Measurements from ENCODE around the gene PNCK.
"Not testable (repeated sequence)": the region's sequence is repeated elsewhere in the genome, so short reads cannot be mapped to it uniquely, and the experiment has no call there.

Gene PNCK

DNA sequence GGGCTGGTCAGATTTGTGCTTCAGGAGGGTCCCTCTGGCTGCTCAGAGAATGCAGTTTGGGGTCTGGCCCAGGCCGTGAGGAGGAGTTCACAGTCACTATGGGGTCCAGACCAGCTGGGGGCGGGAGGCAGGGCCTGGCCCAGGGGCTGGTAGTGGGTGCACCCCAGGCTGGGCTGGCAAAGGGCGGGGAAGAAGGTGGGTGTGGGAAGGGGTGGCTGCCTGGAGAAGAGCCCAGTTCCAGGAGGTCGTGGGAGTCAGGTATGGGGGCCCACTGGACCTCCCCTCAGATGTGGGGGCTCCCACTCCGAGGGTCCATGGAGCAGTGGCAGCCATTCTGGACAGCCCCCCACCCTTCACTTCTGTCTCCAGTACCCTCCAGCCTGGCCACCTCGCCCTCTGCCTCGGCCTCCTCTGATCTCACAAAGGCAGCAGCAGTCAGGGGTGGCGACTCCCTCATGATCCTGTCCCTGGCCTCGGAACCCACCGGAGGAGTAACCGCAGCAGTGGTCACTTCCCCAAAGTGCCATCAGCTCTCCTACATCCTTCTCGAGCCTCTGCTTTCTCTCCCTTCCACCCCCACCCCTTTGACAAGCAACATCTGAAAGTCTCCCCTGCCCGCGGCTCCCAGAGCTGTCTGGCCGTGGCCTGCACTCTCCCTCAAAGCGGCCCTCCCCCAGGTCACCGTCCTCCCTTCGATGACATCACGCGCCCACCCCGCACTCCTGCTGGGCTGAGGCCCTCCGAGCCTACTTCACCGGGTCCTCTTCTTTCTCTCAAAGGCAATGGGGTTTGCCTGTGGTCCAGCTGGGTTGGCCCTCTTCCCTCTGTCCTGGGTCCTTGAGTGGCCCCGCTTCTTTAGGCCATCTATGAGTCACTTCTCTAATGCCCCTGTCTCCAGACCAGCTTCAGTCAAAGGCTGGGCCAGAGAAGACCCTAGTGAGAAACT lies 12.4 kb upstream of the PNCK start:
- no peak for DNase-seq

DNA sequence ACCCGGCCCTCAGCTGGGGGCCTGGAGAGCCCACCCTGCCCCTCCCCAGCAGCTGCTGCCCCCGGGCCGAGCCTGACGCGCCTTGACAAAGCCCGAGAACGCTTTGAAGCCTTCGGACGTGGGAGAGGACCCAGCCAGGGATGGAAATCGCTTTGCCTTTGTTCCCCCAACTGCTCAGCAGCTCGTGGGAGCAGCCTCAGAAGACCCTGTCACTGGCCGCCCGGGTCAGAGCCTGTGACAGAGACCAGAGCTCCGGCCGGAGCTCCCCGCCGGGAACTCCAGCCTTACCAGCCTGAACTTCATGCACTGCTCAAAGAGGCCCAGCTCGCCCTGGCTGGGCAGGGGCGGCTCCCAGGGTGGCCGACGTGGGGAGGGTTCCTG lies 11.5 kb upstream of the PNCK start:
- DNase-seq: no peak

DNA sequence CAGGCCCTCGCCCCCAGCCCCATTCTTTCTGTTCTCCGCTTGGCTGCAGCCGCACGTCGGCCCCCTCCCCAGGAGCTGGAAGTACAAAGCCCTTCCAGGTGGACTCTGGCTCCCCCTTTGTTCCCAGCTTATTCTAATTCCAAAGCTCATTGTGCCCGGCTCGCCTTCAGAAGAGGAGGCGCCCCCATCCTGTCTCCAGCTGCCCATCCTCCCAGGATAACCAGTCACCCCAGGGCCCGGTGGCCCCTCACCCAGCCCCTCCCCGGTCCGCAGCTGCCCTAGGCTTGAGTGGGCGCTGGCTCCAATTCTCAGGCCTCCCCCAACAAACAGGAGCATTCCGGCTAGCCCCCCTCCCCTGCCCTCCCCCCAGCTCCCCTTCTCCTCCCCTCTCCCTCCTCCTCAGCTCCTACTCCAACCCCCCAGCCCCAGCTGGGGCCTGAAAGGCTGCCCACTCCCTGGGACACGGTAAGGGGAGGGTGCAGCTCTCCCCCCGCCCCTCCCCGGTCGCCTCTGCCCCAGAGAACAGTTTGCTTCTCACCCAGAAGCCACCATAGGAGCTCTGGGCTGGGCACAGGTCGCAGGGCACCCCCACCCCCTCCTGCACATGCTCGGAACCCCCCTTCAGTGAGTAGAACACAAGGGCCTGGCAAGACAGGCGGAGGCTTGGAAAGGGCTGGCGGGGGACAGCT lies 11.0 kb upstream of the PNCK start:
- DNase-seq: no peak

DNA sequence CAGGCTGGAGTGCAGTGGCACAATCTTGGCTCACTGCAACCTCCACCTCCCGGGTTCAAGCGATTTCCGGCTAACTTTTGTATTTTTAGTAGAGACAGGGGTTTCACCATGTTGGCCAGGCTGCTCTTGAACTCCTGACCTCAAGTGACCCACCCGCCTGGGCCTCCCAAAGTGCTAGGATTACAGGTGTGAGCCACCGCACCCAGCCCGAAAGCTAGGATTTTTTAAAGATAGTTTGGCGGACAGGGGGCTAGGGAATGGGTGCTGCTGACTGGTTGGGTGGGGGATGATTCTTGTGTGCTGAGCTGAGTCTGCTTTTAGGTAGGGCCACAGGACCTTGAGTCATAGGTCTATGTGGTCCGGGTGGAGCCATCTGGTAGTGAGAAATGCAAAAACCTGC lies 9.9 kb upstream of the PNCK start:
- DNase-seq: not testable (repeated sequence)

DNA sequence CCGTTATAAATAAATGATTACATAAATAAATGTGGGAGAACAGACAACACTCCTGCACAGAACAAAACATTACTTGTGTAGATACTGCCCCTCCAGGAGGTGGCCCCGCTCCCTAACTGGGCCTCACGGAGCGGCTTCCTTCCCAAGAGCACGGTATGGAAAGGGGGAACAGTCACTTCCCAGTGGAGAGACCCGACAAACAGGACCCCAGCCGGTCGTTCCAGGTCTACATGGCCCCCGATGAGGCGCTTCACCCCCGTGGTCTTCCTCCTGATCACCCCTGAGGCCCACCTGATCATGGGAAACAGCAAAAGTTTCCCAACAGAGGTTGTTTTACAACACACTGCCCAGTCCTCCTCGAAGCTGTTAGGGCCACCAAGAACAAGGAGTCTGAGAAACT lies 7.6 kb upstream of the PNCK start:
- no peak for DNase-seq

DNA sequence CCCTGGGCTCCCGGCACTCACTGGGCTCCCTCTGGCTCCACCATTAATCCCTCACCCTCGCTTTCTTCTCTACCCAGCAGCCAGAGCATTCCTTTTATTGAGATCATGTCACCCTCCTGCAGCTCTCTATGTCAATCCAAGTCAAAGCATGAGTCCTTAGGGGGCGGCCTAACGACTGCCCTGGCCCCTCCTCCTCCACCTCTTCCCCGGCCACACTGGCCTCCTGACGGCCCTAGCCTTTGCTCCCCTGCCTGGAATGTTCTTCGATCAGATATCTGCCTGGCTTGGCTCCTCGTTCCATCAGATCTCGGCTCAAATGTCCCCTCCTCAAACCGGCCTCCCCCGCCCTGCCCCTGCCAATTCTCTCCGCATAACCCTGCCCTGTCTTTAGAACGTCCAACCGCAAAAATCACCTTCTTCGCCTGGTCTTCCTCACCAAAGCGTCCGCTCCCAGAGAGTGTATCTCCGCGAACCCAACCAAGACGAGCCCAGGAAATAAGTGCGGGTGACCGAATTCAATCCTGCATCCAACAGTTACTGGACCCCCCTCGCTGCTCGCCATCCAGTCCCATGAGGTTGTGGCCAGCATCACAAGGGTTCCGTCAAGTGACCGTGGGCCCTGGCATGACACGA lies 722 bp upstream of the PNCK start:
- no peak for DNase-seq

DNA sequence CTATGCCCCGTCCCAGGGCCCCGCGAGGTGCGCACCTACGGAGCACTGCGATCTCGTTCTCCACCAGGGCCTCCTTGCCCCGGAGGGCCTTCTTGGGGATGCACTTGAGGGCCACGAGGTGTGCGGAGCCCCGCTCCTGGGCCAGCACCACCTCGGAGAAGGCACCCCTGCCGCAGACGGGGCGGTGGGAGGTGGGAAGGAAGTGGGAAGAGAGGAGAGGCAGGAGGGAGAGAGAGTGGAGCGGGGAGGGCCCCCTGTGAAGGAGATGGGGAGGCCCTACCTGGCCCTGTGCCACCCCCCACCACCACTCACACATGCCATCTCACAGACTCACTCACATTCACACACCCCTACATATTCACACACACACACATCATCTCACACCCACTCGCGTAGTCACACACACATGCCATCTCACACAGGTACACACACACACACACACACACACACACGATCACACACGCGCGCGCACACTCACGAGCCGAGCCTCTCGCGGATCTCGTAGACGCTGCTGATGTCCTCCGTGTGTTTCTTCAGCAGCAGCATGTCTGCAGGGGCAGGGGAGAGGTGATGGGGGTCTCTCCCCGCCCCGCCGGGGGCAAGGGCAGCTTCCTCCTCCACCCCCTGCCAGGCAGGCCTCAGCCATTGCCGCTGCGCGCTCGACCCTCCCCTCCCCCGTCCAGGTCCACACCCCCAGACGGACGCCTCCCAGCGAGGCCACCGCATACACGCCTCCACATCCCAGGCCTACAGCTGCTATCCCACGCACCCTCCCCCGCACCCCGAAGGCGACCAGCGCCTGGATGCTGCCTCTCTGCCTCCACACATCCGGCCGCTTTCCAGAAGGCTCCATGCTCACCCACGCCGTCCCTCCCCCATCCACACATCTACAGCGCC lies 834 bp downstream of the PNCK start:
- no peak for DNase-seq

DNA sequence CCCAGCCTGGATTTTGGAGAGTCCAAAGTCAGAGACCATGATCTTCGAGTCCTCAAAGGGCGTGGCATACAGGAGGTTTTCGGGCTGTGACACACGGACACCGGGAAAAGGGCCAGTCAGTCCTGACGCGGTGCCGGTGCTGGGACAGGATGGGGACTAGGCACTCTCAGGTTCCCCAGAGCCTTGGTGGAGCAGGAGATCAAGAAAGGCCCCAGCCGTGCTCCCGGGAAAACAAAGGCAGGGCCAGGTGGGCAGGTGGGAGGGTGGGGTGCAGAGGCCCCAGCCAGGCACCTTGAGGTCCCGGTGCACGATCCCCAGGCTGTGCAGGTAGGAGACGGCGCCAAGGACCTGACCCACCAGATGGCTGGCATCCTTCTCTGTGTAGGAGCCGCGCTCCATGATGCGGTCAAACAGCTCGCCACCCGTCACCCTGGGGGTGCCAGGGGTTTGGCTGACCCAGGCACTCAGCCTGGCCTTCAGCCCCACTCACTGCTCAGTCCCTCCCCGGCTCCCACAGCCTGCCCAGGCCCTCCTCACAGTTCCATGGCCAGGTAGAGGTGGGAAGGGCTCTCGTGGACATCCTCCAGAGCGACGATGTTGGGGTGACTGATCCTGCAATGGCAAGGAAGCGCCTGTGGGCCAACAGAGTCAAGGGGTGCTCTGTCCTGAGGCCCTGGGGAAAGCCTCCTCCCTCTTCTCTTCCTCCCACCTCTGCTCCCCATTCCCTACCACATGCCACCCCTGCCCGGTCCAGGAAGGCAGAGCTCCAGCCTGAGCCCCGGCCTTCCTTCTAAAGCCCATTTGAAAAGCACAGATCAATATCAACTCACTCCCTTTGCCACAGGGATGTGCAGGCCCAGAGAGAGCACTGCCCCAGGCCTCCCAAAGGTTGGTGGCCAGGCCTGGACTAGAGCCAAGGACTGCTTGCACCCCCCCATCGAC lies 1.8 kb downstream of the PNCK start:
- no peak for DNase-seq

DNA sequence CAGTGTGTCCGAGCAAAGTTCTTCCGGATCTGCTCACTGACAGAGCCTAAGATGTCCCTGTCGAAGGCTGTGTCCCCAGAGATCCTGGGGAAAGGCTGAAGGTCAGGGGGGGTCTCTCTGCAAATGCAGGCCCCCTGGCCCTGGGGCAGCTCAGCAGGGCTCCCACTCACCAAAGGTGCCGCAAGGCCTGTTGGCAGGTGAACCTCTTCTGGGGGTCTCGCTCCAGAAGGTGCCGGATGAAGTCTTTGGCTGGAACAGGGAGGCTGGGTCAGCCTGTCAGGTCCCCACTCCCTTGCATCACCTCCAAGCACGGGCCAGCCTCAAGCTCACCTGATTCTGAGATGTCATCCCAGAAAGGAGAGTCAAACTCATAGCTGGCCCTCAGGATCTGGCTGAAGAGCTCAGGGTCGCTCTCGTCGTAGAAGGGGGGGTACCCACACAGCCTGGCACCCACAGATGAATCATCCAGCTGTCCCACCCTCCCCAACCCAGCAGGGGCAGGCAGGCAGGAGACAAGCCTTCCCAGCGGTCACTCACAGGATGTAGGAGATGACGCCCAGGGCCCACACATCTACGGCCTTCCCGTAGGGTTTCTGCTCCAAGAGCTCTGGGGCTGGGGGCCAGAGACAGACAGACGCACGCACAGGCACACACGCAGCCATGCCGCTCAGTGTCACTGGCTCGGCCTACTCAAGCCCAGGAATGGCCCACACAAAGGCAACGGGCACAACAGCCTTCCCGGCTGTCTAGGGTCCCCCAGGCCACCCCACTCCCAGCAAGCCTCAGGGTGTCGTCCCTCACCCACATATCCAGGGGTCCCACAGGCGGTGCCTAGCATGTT lies 2.6 kb downstream of the PNCK start:
- no peak for DNase-seq

DNA sequence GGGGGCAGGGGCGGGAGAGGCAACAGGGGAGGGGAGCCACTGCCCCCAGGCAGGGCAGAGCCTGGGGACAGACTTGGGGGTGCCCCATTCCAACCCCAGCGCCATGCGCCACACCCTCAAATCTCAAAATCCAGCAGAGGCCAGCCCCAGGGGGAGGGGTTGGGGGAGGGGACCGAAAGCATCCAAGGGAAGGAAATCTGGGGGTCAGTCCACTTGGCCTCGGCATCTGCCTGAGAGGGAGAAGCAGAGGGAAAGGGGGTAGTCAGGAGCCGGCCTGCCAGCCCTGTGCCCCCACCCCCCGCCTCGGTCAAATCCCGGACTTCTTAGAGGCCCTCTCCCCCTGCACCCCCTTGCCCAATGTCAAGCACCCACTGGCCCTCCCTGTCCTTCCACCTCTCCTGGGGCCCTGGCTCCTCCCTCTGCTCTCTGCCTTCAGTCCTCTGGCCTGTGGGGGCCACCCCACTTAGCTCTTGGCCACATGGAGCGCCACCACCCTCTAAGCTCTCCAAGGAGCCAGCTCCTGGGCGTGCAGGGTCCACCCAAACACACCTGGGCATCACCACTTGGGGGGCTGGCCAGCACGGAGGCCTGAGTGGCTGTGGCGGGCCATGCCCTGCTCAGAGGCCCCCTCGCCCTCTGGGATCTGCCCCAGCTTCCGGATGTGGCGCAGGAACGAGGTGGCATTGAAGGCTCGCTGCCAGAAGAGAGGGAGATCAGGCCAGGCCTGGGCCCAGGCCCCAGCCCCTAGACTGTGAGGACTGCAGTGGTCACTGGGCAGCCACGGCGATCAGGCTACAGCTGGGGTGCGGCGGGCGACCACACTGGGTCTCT lies 3.5 kb downstream of the PNCK start:
- DNase-seq: no peak

DNA sequence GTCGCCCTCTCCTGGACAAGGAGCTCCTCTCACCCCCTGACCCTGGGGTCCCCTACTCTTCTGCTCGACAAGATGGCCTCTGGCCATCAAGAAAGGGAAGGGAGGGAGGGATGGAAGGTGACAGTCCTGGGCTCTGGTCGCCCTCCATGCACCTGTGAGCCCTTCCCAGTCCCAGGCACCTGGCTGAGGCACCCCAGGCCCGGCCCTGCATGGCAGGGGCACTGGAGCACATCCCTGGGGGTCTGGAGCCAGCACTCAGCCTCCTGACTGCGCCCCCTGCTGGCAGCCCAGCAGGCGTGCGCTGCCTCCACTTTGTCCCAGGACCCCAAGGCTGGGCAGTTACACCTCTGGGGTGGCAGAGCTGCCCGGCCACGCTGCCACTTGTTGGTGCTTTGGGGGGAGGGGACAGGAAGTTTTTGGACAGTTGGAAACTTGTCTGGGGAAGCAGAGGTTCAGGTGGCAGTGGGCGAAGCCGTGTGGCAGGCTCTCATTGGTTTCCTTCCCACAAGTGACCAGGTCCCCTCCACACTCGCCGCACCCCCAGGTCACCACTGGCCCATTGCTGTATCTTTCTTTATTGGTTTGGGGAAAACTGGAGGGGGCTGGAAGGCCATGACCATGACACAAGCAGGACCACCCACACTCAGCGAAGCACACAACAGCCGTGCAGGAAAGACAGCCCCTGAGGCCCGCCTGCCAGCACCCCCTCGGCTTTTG lies 4.3 kb downstream of the PNCK start:
- no peak for DNase-seq

DNA sequence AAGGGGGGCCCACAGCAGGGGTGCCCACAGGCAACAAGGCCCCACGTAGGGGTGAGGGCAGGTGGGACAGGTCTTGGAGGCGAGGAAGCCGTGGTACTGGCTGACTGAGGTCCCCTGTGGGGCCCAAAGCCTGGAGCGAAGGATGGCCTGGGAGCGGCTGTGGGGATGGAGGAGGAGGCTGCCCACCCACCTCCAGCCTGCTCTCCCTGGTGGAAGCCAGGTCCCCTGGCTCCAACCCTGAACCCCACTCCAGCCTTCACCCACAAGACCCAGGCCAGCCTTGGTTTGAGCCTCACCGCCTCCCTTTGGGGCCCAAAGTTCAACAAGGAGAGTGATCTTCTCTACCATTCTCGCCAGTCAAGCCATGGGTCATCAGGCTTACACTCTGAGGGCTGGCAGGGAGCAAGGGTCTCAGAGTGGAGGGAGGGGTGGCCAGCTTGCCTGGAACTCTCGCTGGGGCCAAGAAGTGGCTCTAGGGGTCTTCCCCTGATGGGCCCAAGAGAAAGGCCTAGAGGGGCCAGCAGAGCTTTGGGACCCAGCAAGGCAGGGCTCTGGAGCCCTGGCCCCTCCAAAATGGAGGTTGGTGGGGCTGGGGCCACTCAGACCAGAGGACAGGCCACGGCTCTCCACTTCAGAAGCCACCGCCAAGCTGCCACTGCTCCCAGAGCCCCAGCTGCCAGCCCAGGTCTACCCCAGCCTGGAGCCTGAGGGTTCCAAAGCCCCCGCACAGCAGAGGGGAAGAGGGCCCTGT lies 5.0 kb downstream of the PNCK start:
- DNase-seq: no peak

DNA sequence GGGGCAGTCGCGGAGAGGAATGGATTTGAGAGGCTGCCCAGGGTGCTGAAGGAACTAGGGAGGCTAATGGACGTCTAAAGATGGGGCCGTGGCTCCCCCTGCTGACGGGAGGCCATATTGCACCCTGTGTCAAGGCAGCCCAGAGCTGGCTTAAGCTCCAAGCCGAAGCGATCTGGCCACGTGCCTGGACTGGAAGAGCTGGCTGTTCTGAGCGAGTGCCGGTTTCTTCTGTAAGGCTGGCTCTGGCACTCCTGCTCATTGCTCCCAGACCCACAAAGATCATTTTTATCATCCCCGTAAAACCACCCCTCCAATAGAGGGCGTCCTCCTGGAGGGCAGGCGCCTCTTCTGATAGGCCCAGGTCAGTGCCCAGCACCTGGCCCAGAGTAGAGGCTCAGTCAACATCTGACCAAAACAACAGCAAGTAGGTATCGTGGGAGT lies 5.6 kb downstream of the PNCK start:
- peak; percentile 54 for DNase-seq

DNA sequence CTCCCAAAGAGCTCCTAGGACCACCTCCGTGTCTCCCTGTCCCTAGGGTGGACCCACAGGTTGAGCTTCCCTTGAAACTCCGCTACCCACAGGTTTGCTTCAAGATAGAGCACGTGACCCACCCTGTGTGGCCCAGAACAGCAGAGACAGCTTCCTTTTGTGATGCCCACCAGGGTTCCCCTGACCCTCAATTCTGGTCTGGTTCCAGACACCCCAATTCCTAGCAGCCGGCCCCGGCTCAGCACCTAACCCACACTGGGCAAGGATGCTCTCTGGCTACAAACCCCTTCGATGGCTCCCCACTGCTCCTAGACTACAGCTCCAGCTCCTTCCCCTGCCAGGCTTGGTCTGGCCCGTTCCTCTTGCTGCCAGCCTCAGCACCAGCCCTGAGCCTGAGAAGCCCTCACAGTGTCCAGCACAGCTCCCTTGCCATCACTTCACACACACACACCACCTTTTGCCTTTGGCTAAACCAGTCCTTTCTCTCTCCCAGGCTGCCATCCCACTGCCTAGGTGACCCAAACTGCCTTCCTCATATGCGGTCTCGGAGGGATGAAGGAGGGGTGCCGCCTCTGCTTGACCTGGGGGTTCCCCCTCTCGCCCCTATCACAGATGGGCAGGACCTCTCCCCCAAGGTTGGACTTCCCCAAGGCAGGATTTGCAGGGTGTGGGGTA lies 6.2 kb downstream of the PNCK start:
- no peak for DNase-seq

DNA sequence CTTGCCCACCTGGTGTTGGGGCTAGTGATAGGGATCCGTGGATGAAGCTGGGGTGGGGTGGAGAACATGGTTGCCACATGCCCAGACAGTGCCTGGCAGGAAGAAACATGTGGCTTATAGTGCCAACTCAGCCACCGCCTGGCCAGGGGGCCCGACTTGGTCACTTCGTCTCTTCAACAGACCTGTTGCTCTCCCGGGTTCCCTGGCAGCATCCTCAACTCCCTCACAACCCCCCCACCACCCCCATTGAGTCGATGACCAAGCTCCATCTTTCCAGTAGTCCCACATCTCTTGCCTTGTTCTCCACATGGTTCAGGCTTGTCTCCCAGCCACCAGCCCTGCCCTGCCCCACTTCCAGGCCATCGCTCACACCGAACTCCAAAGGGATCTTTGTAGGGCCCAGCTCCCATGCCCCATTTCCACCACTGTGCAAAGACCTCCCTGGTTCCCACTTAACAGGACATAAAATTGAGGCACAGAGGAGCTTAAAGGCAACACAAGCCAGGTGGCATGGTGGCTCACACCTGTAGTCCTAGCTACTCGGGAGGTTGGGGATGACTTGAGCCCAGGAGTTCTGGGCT lies 7.8 kb downstream of the PNCK start:
- DNase-seq: no peak

DNA sequence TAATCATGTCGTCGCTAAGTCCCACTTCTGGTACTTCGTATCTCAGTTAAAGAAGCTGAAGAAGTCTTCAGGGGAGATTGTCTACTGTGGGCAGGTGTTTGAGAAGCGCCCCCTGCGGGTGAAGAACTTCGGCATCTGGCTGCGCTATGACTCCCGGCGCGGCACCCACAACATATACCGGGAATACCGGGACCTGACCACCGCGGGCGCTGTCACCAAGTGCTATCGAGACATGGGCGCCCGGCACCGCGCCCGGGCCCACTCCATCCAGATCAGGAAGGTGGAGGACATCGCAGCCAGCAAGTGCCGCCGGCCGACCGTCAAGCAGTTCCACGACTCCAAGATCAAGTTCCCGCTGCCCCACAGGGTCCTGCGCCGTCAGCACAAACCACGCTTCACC lies 11.3 kb downstream of the PNCK start:
- DNase-seq: peak; percentile 16

DNA sequence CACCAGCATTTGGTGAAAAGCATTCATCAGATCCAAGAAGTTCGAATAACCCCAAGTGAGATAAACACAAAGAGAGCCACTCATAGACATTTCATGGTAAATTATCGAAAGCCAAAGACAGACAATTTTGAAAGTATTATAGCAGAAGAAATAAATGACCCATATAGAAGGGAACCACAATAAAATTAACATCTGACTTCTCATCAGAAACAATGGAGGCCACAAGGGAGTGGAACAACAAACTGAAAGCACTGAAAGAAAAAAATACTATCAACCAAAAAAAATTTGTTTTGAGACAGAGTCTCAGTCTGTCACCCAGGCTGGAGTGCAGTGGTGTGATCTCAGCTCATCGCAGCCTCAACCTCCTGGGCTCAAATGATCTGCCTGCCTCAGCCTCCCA lies 14.3 kb downstream of the PNCK start:
- DNase-seq: no peak

All from DMS153 (cell line).